Lung (tissue), 12 donors: ENCODE data around the gene LECT2. TPM values are rescaled to one million over a fixed set of nuclear protein-coding genes. Genes with fewer than 3 reads are reported as not detected.
A peak's percentile ranks its signal among the peaks of the same experiment; 100 is the strongest.

Experiments
- ATAC-seq: fragments of 200-7000 bp; cut with Tn5 transposase; one replicate; pipeline ENCODE4 v1.9.1; 2020; ENCODE audit warnings: moderate number of reproducible peaks; ENCODE audit not compliant: insufficient read depth, low FRiP score
- DNase-seq, 3 donors: peaks; one replicate each; pipeline ENCODE4 v3.0.0-alpha.2; 2013 to 2017
- H3K27ac ChIP-seq, 2 donors: one replicate each; pipeline ENCODE4 v1.5.1; 2013; ENCODE audit warnings: mild to moderate bottlenecking in 2 of 2, moderate library complexity in 2 of 2, control low read depth in 1 of 2, inconsistent platforms in 1 of 2, low read depth in 1 of 2, low read length in 1 of 2
- H3K27me3 ChIP-seq, 3 donors: one replicate each; pipeline ENCODE4 v1.5.1; 2013; ENCODE audit warnings: low read length in 2 of 3; ENCODE audit not compliant: control insufficient read depth in 3 of 3, insufficient read depth in 3 of 3
- H3K36me3 ChIP-seq, 4 donors: one replicate each; pipeline ENCODE4 v1.5.1; 2013; ENCODE audit warnings: low read length in 4 of 4, mild to moderate bottlenecking in 1 of 4, moderate library complexity in 1 of 4; ENCODE audit not compliant: control insufficient read depth in 4 of 4, insufficient read depth in 4 of 4
- H3K4me1 ChIP-seq, 5 donors: one replicate each; pipeline ENCODE4 v1.5.1; 2013; ENCODE audit warnings: low read length in 5 of 5, mild to moderate bottlenecking in 2 of 5, moderate library complexity in 1 of 5; ENCODE audit not compliant: control insufficient read depth in 5 of 5, insufficient read depth in 5 of 5
- H3K4me3 ChIP-seq: one replicate; pipeline ENCODE4 v1.5.1; 2013; ENCODE audit warnings: mild to moderate bottlenecking, control low read depth, moderate library complexity
- H3K9ac ChIP-seq, 2 donors: one replicate each; pipeline ENCODE4 v1.5.1; 2013; ENCODE audit warnings: low read length in 2 of 2, control low read depth in 1 of 2; ENCODE audit not compliant: insufficient read depth in 1 of 2
- H3K9me3 ChIP-seq, 4 donors: one replicate each; pipeline ENCODE4 v1.5.1; 2013; ENCODE audit warnings: low read length in 3 of 4, mild to moderate bottlenecking in 1 of 4, moderate library complexity in 1 of 4; ENCODE audit not compliant: control insufficient read depth in 4 of 4, insufficient read depth in 3 of 4
- CTCF ChIP-seq: IDR thresholded peaks from 2 replicates; pipeline ENCODE4 v1.5.1; 2012; ENCODE audit warnings: mild to moderate bottlenecking; ENCODE audit errors: control extremely low read depth, extremely low read depth
- WGBS, 2 donors: extraction: QIAGEN DNeasy Blood & Tissue Kit; methylation state at CpG; one replicate each; pipeline ENCODE4 v1.1.7; 2013; 5-methylcytosine and 5-hydroxymethylcytosine counted together
- polyA plus RNA-seq, 2 donors: library from polyadenylated mRNA; stranded (reverse); fragments of 200-250 nt; gene quantifications; one replicate each; pipeline ENCODE4 v1.2.1, GENCODE V29; 2013
- total RNA-seq, 2 donors: library from RNA; depleted of rRNA in 1 of 2; stranded (reverse); fragments of >200 nt in 1 of 2; gene quantifications; one replicate each; pipeline ENCODE4 v1.2.1, GENCODE V29; 2014 to 2021
- donor health status: control.
- donor health status: control.
- donor health status: Bipolar disorder and iron deficiency.
- donor health status: healthy.
- donor health status: DM: yes; HTN: yes; CAD: no.

LECT2 gene
- total and polyA plus RNA-seq, 4 donors, result not detected

- DNase-seq (no peak), ATAC-seq (no peak)
- Histone ChIP-seq H3K36me3 (no peaks in the 10 kb centered on the region), H3K4me3 (no peak overlapping the region), H3K27ac (no peak overlapping the region), H3K4me1 (peaks cover 0 to under 1% (median 0%) of the 10 kb centered on the region in 5 donors), H3K27me3 (no peaks in the 10 kb centered on the region), H3K9ac (no peak overlapping the region), H3K9me3 (no peaks in the 10 kb centered on the region)
- 84 to 92% methylated on average over 3 of the region's 3 CpGs for WGBS, 2 donors
- no peak for TF ChIP-seq CTCF
These were observed 31.6 kb upstream of the LECT2 start for GRCh38 chr5:135986401-135986800.

- Histone ChIP-seq H3K36me3 (no peaks in the 10 kb centered on the region), H3K9ac (no peak overlapping the region), H3K27me3 (no peaks in the 10 kb centered on the region), H3K27ac (no peak overlapping the region), H3K4me1 (peaks cover 0 to 2% (median 0%) of the 10 kb centered on the region in 5 donors), H3K9me3 (no peaks in the 10 kb centered on the region), H3K4me3 (no peak overlapping the region)
- no peak for TF ChIP-seq CTCF
- DNase-seq, result no peak
- ATAC-seq, result no peak
- 21 to 48% methylated on average over 1 of the region's 1 CpG for WGBS, 2 donors
These were observed 31.2 kb upstream of the LECT2 start for GRCh38 chr5:135985951-135986350.

GRCh38 chr5:135980620-135981019, 25.8 kb upstream of the LECT2 start:
- H3K4me1 ChIP-seq, result peaks cover 0 to 34% (median 5%) of the 10 kb centered on the region in 5 donors
- WGBS, 2 donors, result 70 to 73% methylated on average over 1 of the region's 1 CpG
- H3K4me3 ChIP-seq, result no peak overlapping the region
- no peak overlapping the region for H3K27ac ChIP-seq
- peaks cover 0 to 3% (median 0%) of the 10 kb centered on the region in 4 donors for H3K9me3 ChIP-seq
- H3K9ac ChIP-seq, result no peak overlapping the region
- DNase-seq (peak in 2 of 3 donors; percentile 56 to 73), ATAC-seq (no peak)
- H3K36me3 ChIP-seq, result no peaks in the 10 kb centered on the region
- TF ChIP-seq CTCF, result no peak
- H3K27me3 ChIP-seq, result no peaks in the 10 kb centered on the region

GRCh38 chr5:135979510-135979909, 24.7 kb upstream of the LECT2 start:
- H3K27me3 ChIP-seq, result no peaks in the 10 kb centered on the region
- no peak for ATAC-seq

More at GRCh38 chr5:135979510-135979909, 24.7 kb upstream of the LECT2 start:
- WGBS, 2 donors, result 56 to 59% methylated on average over 1 of the region's 1 CpG
- peaks cover 0 to 44% (median 5%) of the 10 kb centered on the region in 5 donors for H3K4me1 ChIP-seq
- no peak overlapping the region for H3K4me3 ChIP-seq
- TF ChIP-seq CTCF, result no peak
- no peak overlapping the region for H3K9ac ChIP-seq
- H3K9me3 ChIP-seq, result peaks cover 0 to 3% (median 0%) of the 10 kb centered on the region in 4 donors
- peak in 2 of 3 donors; percentile 75 to 77 for DNase-seq
- H3K36me3 ChIP-seq, result no peaks in the 10 kb centered on the region
- H3K27ac ChIP-seq, result peak overlapping the region in 1 of 2 donors; percentile 21
